Measurements from ENCODE around the gene PARN. TPM values are rescaled to one million over a fixed set of nuclear protein-coding genes. Genes with fewer than 3 reads are reported as not detected.
A peak's percentile ranks its signal among the peaks of the same experiment; 100 is the strongest.

Gene PARN
- total and polyA plus RNA-seq, 2 of the 4 experiments (the other 2 are of a cell fraction) = 24.6 to 25.1 TPM

GRCh38 chr16:14513389-14514107 is 116.5 kb downstream of the PARN start:
- 94% methylated on average over 6 of the region's 10 CpGs; no CpG with 5 or more reads in 1 of the 2 experiments for WGBS, 2 experiments (ENCODE audit: extremely low coverage in 2 of 2, insufficient read length in 1 of 2)
- Histone ChIP-seq H2AFZ (replicated peaks; ENCODE audit: low read length, poor library complexity) (no peak overlapping the region), H4K5ac (ENCODE audit: low read depth, low read length) (no peak overlapping the region), H3K18ac (ENCODE audit: low read depth, low read length) (no peak overlapping the region), H3K14ac (replicated peaks; ENCODE audit: low read depth, low read length) (no peak overlapping the region), H3K9me3 (ENCODE audit: control insufficient read depth, insufficient read depth, low read length) (no peaks in the 10 kb centered on the region), H3K9me1 (ENCODE audit: insufficient read depth, low read length) (peaks cover 11% of the 10 kb centered on the region), H3K56ac (ENCODE audit: extremely low read depth, insufficient read depth, low read length) (no peak overlapping the region), H3K23ac (ENCODE audit: low read depth, low read length) (no peak overlapping the region), H4K91ac (ENCODE audit: insufficient read depth, low read depth, low read length) (no peak overlapping the region), H3K36me3 (ENCODE audit: control insufficient read depth, insufficient read depth, low read length) (no peaks in the 10 kb centered on the region), H3K4me2 (ENCODE audit: low read depth, low read length) (no peak overlapping the region), H3K27me3 (ENCODE audit: control insufficient read depth, insufficient read depth, low read length) (no peaks in the 10 kb centered on the region), H4K20me1 (ENCODE audit: insufficient read depth, low read length) (no peaks in the 10 kb centered on the region), H2BK120ac (ENCODE audit: low read depth, low read length) (no peak overlapping the region), H3K79me1 (ENCODE audit: low read depth in 1 of 2, low read length in 2 of 2) (peaks cover 7 to 17% of the 10 kb centered on the region in 2 experiments), H2BK15ac (ENCODE audit: low read depth, low read length) (no peak overlapping the region), H3K4me1 (ENCODE audit: control insufficient read depth, insufficient read depth, low read length) (peaks cover 9% of the 10 kb centered on the region), H3K9ac (ENCODE audit: low read depth, low read length) (no peak overlapping the region), H4K8ac (ENCODE audit: low read depth in 2 of 2, low read length in 2 of 2) (no peak overlapping the region), H2AK9ac (replicated peaks; ENCODE audit: low read depth, low read length, poor library complexity) (peak overlapping the region; percentile 46), H2BK5ac (ENCODE audit: low read depth, low read length, poor library complexity, severe bottlenecking) (no peak overlapping the region), H2AK5ac (ENCODE audit: low read depth, low read length) (no peak overlapping the region), H3K4me3 (ENCODE audit: insufficient read depth, low read depth, low read length) (no peak overlapping the region), H2BK20ac (ENCODE audit: low read depth, low read length) (no peak overlapping the region), H3K27ac (ENCODE audit: insufficient read depth, low read length) (no peak overlapping the region), H3K4ac (ENCODE audit: low read depth, low read length) (no peak overlapping the region)
- DNase-seq (no peak), ATAC-seq (ENCODE audit: low read depth) (no peak)
- no TSS peak for BruUV-seq (replicated peaks)
- TF ChIP-seq, protein P1, sequence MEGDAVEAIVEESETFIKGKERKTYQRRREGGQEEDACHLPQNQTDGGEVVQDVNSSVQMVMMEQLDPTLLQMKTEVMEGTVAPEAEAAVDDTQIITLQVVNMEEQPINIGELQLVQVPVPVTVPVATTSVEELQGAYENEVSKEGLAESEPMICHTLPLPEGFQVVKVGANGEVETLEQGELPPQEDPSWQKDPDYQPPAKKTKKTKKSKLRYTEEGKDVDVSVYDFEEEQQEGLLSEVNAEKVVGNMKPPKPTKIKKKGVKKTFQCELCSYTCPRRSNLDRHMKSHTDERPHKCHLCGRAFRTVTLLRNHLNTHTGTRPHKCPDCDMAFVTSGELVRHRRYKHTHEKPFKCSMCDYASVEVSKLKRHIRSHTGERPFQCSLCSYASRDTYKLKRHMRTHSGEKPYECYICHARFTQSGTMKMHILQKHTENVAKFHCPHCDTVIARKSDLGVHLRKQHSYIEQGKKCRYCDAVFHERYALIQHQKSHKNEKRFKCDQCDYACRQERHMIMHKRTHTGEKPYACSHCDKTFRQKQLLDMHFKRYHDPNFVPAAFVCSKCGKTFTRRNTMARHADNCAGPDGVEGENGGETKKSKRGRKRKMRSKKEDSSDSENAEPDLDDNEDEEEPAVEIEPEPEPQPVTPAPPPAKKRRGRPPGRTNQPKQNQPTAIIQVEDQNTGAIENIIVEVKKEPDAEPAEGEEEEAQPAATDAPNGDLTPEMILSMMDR (conservative IDR thresholded peaks at IDR 0.05; ENCODE audit: low read depth, low read length) = no peak
- TF ChIP-seq FOS (IDR thresholded peaks at IDR 0.05; ENCODE audit: low read depth, low read length) (no peak), RFX5 (IDR thresholded peaks at IDR 0.05; ENCODE audit: low read depth, low read length) (no peak)
- dilution Hi-C loops (cut with HindIII; ENCODE audit: low sequenced_read_pairs, unreplicated experiment) (no loop called here), intact Hi-C loops (cut with micrococcal nuclease) (no loop called here), in situ Hi-C loops (cut with MboI; ENCODE audit: low sequenced_read_pairs) (no loop called here)
- ChIA-PET POLR2A (ENCODE audit: unreplicated experiment) (no interaction called here), CTCF (no interaction called here)
